GM21360 (cell line): ENCODE results near the gene MYL10.

Experiments used
- ATAC-seq: cut with Tn5 transposase; IDR thresholded peaks from one replicate; pipeline ENCODE4 v1.9.1; 2021; ENCODE audit warnings: mild to moderate bottlenecking, moderate library complexity; ENCODE audit not compliant: unreplicated experiment

The MYL10 gene

DNA sequence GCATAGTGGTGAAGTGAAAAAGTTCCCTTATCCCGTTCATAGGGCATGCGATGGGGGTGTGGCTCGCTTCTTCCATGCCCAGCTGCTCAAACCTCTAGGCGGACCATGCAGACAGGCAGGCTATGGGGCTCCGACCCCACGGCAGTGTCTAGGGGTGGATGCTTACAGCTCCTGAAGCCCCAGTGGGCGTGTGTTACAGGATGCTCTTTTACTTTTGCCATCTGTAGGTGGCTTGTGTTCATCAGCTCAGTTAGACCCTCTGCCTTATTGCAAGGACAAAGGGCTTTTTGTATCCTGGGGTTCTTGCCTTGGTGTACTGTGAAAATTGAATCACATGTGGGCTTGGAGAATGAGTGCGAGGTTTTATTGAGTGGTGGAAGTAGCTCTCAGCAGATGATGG, at the start of gene MYL10:
TSS of gene MYL10 (minus strand) at position 126 of the 400 bp plus-strand sequence. CDS start 178 bp downstream, outside the sequence.
- no peak for ATAC-seq

DNA sequence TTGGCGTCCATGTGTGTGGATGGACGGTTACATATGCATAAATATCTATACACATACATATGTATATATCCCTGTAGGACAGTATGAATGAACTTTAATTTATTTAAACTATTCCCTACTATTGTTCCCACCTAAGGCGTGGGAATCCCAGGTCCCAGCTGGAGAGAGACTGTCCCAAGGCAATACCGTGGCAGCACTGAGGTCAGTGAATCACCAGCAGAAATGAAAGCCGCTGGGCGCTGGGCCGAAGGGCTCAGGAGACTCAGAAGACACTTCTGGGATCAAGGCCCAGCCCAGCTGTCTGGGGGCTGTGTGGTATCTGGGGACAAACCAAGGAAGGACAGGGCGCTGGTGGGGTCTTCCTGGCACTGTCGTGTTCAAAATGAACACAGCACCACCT, 49.6 kb upstream of the MYL10 start:
- no peak for ATAC-seq

DNA sequence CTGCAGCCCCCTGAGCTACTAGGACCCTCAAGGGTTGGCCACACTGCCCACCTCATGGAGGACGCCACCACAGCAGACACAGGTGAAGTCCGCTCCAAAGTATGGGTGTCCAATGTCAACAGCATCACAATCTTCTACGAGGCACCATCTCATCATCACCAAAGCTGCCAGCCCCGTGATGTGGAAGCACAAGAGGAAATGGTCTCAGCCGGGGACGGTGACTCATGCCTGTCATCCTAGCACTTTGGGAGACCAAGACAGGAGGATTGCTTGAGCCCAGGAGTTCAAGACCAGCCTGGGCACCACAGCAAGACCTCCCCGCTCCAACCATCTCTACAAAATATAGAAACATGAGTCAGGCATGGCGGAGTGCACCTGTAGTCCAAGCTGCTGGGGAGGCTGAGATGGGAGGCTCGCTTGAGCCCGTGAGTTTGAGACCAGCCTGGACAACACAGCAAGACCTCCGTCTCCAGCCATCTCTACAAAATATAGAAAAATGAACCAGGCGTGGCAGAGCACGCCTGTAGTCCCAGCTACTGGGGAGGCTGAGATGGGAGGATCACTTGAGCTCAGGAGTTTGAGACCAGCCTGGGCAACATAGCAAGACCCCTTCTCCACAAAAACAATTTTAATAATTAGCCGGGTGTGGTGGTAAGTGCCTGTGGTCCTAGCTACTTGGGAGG, 48.8 kb upstream of the MYL10 start:
- no peak for ATAC-seq

DNA sequence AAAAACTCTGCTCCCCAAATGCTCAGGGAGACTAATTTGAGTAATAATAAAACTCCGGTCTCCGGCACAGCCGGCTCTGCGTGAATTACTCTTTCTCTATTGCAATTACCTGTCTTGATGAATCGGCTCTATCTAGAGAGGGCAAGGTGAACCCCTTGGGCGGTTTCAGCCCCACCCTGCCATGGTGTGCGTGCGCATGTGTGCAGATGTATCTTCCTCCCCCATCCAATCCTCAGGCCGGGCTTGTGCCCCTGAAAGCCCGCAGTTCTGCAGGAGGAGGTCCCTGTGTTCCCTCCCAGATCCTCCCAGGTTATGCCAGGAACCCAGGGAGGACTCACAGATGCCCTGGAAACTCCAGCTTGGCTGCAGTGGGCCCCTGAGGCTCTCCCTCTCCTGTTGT, 48.3 kb upstream of the MYL10 start:
- ATAC-seq, result no peak

DNA sequence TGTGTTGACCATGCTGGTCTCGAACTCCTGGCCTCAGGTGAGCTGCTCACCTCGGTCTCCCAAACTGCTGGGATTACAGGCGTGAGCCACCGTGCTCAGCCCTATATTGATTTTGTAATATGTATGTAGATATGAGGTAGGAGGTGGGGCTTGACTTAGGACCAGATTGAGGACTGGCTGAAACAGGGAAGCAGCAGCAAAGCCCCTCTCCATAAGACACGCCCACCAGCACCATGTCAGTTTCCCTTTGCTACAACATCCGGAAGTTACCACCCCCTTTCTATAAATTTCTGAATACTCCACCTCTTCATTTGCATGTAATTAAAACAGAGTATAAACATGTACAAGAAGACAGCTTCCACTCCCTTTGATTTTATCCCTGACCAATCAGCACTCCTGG, 47.9 kb upstream of the MYL10 start:
- ATAC-seq, result no peak

DNA sequence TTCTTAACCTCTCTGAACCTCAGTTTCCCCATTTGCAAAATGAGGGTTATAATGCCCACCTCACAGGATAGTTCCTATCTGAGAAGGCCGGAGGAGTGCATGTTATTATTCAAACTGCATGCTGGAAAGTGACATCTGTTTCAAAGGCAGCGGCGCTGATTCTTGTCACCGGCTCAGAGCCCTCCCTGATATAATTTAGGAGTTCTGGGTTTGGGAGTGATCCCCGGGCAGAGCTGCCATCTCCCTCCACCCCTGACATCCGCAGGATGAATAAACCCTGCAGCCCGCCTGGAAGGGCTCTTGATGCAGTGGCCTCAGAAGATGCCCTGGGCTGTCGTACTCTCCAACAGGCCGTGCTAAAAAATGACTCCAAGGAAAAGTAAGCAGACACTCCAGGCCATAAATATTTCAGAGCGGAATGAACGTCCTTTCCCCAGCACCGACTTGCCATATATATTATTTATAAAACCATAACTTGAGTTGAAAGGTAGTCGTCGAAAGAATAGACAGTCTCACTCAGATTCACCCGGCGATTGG, 47.0 kb upstream of the MYL10 start:
- no peak for ATAC-seq

DNA sequence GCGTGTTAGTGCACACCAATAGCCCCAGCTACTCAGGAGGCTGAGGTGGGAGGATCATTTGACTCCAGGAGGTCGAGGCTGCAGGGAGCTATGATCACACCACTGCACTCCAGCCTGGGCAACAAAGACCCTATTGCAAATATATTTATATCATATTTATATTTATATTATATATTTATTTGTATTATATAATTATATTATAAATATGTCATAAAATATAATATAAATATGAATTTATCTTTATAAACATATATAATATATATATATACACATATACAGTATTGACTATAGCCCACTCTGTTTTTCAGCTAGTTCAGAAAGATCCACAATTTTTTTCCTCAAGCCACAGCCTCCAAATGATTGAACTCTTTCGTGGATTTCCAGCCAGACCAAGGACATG, 45.3 kb upstream of the MYL10 start:
- no peak for ATAC-seq

DNA sequence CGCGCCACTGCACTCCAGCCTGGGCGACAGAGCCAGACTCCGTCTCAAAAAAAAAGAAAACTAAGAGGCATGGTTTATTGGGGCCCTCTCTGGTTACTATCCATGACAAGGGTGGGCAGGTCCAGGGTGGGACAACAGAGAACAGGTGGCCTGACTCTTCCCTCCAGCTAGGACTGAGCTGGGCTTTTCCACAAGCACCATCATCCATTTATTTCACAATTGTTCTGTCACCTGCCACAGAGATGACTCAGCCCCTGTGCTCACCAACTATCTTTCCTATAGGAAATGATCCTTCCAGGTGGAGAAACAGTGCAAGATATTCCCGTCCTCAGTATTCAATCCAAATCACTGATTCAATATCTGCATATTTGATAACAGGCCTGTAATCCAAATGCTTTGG, 44.9 kb upstream of the MYL10 start:
- ATAC-seq, result no peak

DNA sequence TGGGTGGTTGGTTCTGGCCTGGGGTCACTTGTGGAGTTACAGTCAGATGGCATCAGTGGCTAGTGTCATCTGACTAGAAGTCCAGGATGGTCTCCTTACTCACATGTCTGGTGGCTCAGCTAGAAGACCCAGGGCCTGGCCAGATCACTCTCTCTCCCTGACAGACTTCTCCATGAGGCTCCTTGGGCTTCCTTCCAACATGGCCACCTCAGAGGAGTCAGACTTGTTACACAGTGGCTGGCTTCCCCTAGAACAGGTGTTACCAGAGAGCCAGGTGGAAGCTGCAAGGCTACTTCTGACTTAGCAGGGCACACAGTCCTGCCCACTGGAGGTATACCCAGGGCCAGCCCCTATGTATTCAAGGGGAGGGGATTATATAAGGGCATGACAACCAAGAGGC, 44.2 kb upstream of the MYL10 start:
- ATAC-seq, result no peak

DNA sequence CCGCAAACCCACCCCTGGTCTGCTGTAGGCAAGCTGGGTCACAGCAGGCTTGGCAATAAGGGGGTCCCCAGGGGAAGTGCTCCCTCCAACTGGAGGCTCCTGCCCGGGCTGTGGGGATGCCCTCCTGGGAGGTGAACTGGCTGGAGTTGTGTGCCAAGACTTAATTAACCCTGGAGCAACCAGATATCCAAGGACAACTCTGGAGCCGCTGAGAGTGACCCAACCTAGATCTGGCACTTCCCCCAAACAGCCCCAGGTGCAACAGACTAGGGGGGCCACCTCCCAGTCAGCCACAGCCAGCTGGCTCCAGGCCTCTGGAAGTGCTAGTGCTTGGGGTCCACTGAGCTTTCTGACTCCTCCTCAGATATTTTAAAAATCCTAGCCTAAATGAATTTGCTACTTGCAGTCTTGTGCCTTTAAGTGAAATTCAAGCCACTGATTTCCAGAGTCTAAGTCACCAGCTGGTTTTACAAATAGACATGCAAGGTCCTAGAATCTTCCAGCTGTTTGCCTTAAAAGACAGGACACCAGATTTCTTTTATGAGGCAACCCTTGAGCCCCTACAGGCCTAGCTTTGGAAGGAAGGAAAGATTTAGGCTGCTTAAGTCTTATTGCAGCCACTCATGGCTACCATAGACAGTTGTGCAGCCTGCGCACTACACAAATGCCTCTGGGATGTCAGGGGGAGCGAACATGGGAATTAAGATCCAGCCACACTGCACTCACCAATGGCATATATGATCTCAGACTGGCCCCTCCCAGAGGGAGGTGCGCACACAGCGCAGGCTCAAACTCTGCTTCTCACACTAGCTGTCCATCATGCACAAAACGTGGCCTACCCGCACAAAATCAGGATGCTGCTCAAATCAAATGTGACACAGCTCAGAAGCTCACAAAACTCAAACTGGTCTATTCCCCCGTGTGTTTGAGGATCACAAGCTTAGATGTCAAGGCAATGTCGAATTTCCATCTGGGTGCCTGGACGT, 42.6 kb upstream of the MYL10 start:
- ATAC-seq, result no peak

DNA sequence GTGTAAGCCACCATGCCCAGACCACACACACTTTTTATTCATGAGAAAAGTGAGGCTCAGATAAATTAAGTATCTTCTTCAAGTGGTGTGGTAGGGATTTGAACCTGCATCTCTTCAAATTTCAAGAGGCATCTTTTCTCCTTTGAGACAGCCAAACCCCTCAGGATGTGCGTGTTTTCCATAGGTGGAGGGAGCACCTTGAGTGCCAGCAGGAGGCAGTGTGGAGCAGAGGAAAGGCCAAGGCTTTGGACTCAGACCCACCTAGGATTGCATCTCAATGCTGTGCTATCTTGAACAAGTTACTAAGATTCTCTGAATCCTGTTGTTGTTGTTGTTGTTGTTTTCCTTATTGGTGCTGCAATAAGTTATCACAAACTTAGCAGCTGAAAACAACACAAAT, 40.2 kb upstream of the MYL10 start:
- no peak for ATAC-seq

DNA sequence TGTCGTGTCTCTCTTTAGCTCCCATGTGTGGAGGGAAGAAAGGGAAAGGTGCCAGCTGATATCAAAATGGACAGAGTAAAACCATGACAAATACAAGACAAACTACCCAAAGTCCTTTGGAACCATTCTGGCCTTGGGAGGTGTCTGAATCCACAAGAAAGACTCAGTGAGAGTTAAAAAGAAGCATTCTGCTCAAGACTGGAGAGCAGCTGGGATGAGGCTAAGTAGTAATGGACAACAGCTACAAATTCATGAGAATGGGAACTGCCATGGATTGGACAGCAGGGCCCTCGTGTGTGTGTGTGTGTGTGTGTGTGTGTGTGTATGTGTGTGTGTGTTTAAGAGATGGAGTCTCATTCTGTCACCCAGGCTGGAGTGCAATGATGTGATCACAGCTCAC, 39.6 kb upstream of the MYL10 start:
- no peak for ATAC-seq

DNA sequence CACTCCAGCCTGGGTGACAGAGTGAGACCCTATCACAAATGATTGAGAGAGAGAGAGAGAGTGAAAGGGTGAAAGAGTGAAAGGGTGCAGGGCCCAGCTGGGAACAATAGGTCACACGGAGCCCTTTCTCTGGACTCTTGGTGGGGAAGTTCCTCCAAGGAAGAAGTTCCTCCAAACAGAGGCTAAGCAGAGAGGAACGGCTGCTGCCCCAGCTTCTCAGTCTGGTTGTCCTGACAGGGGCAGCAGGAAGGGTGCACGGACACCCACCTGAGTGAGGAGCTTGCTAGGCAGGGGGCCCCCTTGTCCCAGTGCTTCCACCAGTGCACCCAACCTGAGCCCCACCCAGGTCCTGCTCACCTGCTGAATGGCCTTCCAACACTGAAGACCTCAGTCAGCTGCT, 38.8 kb upstream of the MYL10 start:
- ATAC-seq, result no peak

DNA sequence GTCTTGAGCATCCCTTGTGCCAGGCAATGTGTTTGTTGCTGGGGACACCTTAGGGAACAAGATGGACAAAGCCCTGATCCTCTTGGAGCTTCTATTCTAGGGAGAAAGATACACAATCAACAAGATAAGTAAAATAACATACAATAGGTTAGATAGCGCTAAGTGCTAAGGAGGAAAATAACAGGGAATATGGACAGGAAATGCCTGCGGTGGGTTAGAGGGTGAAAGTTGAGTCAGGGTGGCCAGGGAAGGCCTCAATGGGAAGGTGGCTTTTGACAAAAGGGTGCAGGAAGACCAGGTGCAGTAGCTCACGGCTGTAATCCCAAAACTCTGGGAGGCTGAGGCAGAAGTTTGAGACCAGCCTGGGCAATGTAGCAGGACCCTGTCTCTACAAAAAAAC, 38.3 kb upstream of the MYL10 start:
- no peak for ATAC-seq

DNA sequence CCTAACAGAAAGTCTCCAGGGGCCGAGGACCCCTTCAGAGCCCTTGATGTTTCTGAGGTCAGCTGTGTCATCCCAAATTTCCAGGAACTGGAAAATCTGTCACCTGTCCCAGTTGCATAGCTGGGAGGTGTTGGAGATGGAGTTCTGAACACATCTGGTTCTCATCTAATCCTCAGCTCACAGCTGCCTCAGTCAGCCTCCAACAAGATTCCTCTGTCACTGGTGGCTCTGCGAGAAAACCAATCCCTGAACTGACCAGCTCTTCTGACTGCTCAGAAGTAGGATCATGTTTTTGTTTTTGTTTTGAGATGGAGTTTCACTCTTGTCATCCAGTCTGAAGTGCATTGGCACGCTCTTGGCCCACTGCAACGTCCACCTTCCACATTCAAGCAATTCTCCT, 37.6 kb upstream of the MYL10 start:
- no peak for ATAC-seq

DNA sequence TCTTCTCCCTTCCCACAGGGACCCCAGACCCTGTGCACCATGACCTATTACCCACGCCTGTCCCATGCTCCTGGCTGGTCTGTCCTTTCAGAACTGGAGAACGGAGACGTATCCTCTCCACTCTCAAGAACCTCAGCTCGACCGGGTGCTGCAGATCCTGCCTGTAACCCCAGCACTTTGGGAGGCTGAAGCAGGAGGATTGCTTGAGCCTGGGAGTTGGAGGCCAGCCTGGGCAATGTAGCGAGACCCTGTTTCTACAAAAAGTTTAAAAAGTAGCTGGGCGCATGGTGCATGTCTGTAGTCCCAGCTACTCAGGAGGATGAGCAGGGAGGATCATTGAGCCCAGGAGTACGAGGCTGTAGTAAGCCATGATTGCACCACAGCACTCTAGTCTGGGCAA, 37.2 kb upstream of the MYL10 start:
- no peak for ATAC-seq

DNA sequence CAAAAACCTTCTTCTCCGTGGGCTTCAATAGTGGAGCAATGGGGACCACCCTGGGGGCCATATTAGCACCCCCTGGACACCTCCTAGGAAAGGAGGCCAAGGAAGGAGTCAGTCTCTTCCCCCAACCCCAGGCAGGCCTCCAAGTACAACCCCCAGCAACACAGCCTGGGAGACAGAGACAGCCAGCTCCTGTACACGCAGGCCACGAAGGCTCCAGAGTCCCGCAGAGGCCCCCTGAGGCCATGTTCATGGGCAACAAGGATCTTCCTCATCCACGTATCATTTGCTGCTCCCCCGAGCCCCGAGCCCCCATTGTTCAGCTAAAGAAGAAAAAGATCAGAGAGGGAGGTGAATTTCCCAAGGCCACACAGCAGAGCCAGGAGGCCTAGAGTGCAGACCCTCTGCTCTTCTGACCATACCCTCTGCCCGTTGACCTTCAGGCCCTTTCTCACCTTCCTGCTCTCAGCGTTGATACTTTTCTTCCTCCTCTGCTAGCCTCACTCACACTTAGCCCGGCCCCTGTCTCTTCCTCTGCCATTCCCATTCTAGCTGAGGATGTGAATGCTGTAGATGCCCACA, 35.9 kb upstream of the MYL10 start:
- no peak for ATAC-seq

DNA sequence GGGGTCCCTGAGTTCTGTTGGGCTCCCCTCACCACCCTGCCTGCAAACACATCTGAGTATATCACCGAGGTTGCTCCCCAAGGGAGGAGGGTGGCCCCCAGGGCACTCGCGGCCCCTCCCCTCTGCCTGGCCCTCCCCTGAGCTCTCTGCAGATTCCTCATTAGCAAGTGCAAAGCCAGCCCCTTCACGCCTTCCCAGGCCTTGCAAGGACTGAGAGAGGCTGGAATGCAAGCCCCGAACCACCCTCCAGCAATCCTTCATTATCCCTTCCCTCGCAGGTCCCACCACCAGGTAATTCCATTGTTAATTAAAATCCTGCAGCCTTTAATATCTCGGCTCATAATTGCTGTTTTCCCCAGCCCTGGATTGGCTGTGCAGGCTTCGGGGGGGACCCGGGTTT, 35.3 kb upstream of the MYL10 start:
- ATAC-seq, result no peak

DNA sequence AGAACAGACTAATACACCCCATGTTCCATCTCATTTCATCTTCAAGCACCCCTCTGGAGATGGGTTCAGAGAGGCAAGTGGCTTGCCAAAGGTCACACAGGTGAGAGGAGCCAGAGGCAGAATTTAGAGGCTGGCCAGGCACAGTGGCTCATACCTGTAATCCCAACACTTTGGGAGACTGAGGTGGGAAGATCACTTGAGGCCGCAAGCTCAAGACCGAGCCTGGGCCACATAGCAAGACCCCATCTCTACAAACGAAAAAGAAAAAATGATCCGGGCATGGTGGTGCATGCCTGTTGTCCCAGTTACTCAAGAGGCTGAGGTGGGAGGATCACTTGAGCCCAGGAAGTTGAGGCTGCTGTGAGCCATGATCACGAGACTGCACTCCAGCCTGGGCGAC, 34.7 kb upstream of the MYL10 start:
- no peak for ATAC-seq

DNA sequence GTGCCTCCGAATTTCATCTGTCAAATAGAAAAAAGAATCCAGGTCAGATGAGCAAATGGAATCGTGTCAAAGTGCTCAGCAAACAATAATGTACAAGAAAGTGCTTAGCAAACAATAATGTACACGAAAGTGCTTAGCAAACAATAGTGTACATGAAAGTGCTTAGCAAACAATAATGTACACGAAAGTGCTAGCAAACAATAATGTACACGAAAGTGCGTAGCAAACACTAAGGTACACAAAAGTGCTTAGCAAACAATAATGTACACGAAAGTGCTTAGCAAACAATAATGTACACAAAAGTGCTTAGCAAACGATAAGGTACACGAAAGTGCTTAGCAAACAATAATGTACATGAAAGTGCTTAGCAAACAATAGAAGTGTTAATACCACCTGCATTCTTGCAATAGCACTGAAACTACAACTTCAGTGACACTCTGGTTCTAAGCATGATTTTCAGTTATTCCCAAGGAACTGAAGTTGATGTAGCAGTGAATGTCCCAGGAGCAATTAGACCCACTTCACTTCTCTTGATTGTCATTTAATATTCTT, 33.4 kb upstream of the MYL10 start:
- no peak for ATAC-seq

DNA sequence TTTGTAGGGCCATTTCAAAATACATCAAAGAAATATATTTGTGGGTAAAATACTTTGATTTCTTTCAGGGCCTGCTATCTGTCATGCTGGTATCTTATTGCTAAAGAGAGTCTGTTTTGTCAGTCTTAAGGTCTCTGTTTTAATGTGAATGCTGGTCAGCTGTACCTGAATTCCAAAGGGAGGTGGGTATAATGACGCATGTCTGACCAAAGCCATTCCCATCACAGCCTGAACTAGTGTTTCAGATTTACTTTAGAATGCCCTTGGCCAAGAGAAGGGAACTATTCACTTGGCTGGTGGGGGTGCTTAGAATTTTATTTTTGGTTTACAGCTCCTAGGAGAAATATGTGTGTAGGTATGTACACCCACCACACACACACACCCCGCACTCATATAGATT, 30.6 kb upstream of the MYL10 start:
- ATAC-seq, result no peak
